Mesendoderm (in vitro differentiated cells): ENCODE data around the gene ERGIC1.

ENCODE experiments used
- DNase-seq: peaks from one replicate; pipeline ENCODE4 v3.0.0; 2013
- H2AK5ac ChIP-seq: 2 replicates; pipeline ENCODE4 v1.6.1; 2013; ENCODE audit warnings: low read length, inconsistent platforms
- H2BK120ac ChIP-seq: 2 replicates; pipeline ENCODE4 v1.6.1; 2013; ENCODE audit warnings: low read depth, mild to moderate bottlenecking, low read length, moderate library complexity, mixed read lengths
- H2BK15ac ChIP-seq: replicated peaks from 2 replicates; pipeline ENCODE4 v1.6.1; 2013; ENCODE audit warnings: low read depth, mild to moderate bottlenecking, moderate library complexity
- H2BK5ac ChIP-seq: 2 replicates; pipeline ENCODE4 v1.6.1; 2013; ENCODE audit warnings: low read length, inconsistent platforms
- H3K18ac ChIP-seq: 2 replicates; pipeline ENCODE4 v1.6.1; 2013; ENCODE audit warnings: mild to moderate bottlenecking, low read length, mixed read lengths
- H3K23ac ChIP-seq: one replicate; pipeline ENCODE4 v1.6.1; 2013; ENCODE audit warnings: low read length
- H3K27ac ChIP-seq: 2 replicates; pipeline ENCODE4 v1.5.1; 2013; ENCODE audit warnings: low read depth, mild to moderate bottlenecking, inconsistent platforms, low read length, moderate library complexity
- H3K27me3 ChIP-seq: 2 replicates; pipeline ENCODE4 v1.6.1; 2013; ENCODE audit warnings: low read length, control low read depth, mild to moderate bottlenecking, inconsistent platforms; ENCODE audit not compliant: insufficient read depth, poor library complexity
- H3K36me3 ChIP-seq: 2 replicates; pipeline ENCODE4 v1.6.1; 2013; ENCODE audit warnings: low read length, inconsistent platforms; ENCODE audit not compliant: control insufficient read depth, insufficient read depth
- H3K4ac ChIP-seq: one replicate; pipeline ENCODE4 v1.6.1; 2013; ENCODE audit warnings: low read depth, mild to moderate bottlenecking, low read length, moderate library complexity
- H3K4me1 ChIP-seq: 2 replicates; pipeline ENCODE4 v1.6.1; 2013; ENCODE audit warnings: low read depth, low read length, inconsistent platforms; ENCODE audit not compliant: control insufficient read depth
- H3K4me2 ChIP-seq: 2 replicates; pipeline ENCODE4 v1.6.1; 2013; ENCODE audit warnings: low read length
- H3K4me3 ChIP-seq: 2 replicates; pipeline ENCODE4 v1.5.1; 2013; ENCODE audit warnings: mild to moderate bottlenecking, low read length
- H3K56ac ChIP-seq: one replicate; pipeline ENCODE4 v1.6.1; 2013; ENCODE audit warnings: low read length
- H3K79me1 ChIP-seq: 2 replicates; pipeline ENCODE4 v1.6.1; 2013; ENCODE audit warnings: low read length, inconsistent platforms
- H3K79me2 ChIP-seq: 2 replicates; pipeline ENCODE4 v1.6.1; 2013; ENCODE audit warnings: mild to moderate bottlenecking, low read length; ENCODE audit not compliant: control insufficient read depth, insufficient read depth
- H3K9ac ChIP-seq: 2 replicates; pipeline ENCODE4 v1.6.1; 2013; ENCODE audit warnings: low read length, inconsistent platforms
- H4K5ac ChIP-seq: one replicate; pipeline ENCODE4 v1.6.1; 2013; ENCODE audit warnings: low read length
- H4K8ac ChIP-seq: one replicate; pipeline ENCODE4 v1.6.1; 2013; ENCODE audit warnings: low read depth, mild to moderate bottlenecking, control low read depth, low read length, moderate library complexity
- WGBS: extraction: QIAGEN DNeasy Blood & Tissue Kit; methylation state at CpG from one replicate; pipeline ENCODE4 v1.1.7; 2013; ENCODE audit warnings: low lambda C conversion rate, missing lambda C conversion rate; ENCODE audit not compliant: insufficient coverage; ENCODE audit errors: extremely low coverage; 5-methylcytosine and 5-hydroxymethylcytosine counted together

Gene ERGIC1

GRCh38 chr5:172854451-172854871 is 20.4 kb downstream of the ERGIC1 start:
- no peak overlapping the region for H3K27ac ChIP-seq
- no peak overlapping the region for H2BK120ac ChIP-seq
- DNase-seq, result no peak
- peaks cover 32% of the 10 kb centered on the region for H3K79me2 ChIP-seq
- H3K4me2 ChIP-seq, result no peak overlapping the region
- no peak overlapping the region for H3K9ac ChIP-seq
- no peaks in the 10 kb centered on the region for H3K36me3 ChIP-seq
- no peak overlapping the region for H2BK5ac ChIP-seq
- no peak overlapping the region for H2BK15ac ChIP-seq
- H3K4me3 ChIP-seq, result no peak overlapping the region
- peak overlapping the region; percentile 52 for H3K56ac ChIP-seq
- no peak overlapping the region for H3K18ac ChIP-seq
- peaks cover 45% of the 10 kb centered on the region for H3K79me1 ChIP-seq
- no peak overlapping the region for H3K4ac ChIP-seq
- no peaks in the 10 kb centered on the region for H3K27me3 ChIP-seq
- no peak overlapping the region for H3K23ac ChIP-seq
- no peaks in the 10 kb centered on the region for H3K4me1 ChIP-seq
- no peak overlapping the region for H4K8ac ChIP-seq
- no CpG with 5 or more reads among the region's 12 CpGs for WGBS
- H4K5ac ChIP-seq, result no peak overlapping the region
- no peak overlapping the region for H2AK5ac ChIP-seq

DNA sequence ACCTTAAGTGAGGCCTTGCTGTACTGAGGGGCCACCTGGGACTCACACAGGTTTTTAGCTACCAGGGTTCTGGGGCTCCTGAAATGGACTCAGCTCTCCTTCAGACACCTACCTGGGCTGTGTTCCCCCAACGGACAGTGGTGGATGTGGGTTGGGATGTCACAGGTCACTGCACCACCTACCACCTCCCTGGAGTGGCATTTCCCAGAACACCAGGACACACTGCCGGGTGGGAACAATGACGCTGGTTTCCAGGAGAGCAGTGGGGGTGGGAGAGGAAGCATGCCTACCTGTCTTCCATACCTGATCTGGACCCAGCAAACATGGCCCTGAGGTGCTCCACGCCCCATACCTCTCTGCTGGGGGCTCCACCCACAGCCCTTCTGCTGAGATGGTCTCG is 20.9 kb downstream of the ERGIC1 start:
- no peak overlapping the region for H3K4ac ChIP-seq
- H3K9ac ChIP-seq, result no peak overlapping the region
- no peaks in the 10 kb centered on the region for H3K36me3 ChIP-seq
- H3K79me2 ChIP-seq, result peaks cover 28% of the 10 kb centered on the region
- no peaks in the 10 kb centered on the region for H3K27me3 ChIP-seq
- no peak overlapping the region for H4K5ac ChIP-seq
- no peak overlapping the region for H3K4me2 ChIP-seq
- H3K27ac ChIP-seq, result no peak overlapping the region
- H4K8ac ChIP-seq, result no peak overlapping the region
- no peak overlapping the region for H2BK5ac ChIP-seq
- H3K79me1 ChIP-seq, result peaks cover 40% of the 10 kb centered on the region
- no peaks in the 10 kb centered on the region for H3K4me1 ChIP-seq
- no peak overlapping the region for H2AK5ac ChIP-seq
- no peak overlapping the region for H2BK120ac ChIP-seq
- no peak overlapping the region for H3K18ac ChIP-seq
- no peak overlapping the region for H3K23ac ChIP-seq
- no peak overlapping the region for H3K4me3 ChIP-seq
- DNase-seq, result no peak
- no peak overlapping the region for H3K56ac ChIP-seq
- H2BK15ac ChIP-seq, result no peak overlapping the region
- WGBS, result no CpG with 5 or more reads among the region's 5 CpGs

DNA sequence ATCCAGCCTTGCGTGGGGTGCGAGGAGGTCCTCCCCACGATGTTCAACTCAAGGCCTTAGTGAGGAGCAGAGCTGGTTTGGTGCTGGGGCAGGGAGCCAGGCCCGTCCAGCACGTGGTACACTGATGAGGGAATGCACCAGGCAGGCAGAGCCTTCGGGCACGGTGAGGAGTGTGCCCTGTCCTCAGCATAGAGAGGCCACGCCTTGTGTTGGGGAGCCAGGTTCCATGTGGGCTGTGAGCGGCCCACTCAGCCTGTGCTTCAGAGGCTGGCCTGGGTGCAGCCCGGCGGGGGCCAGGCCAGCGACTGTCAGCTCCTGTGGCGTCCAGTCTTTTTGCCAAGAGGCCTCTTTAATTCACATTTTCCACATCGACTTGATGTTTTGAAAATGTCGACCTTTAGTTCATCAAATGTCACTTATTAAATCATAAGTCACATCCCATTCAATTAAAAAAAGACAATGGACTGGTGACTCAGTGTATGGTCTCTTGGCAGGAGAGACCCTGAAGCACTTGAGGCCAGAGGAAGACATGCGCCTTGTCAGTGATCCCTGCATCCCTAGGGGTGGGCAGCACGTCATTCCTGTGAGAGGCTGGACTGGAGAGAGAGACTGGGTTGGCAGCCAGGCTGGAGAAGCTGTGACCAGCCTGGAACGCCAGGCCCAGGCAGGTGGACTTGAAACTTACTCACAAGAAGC is 21.7 kb downstream of the ERGIC1 start:
- no peak overlapping the region for H3K4me3 ChIP-seq
- H3K56ac ChIP-seq, result no peak overlapping the region
- no peaks in the 10 kb centered on the region for H3K27me3 ChIP-seq
- H3K4ac ChIP-seq, result no peak overlapping the region
- no peak overlapping the region for H2AK5ac ChIP-seq
- H3K79me2 ChIP-seq, result peaks cover 23% of the 10 kb centered on the region
- H3K4me1 ChIP-seq, result no peaks in the 10 kb centered on the region
- no peak overlapping the region for H3K18ac ChIP-seq
- no peak overlapping the region for H4K8ac ChIP-seq
- no peak overlapping the region for H2BK120ac ChIP-seq
- no peaks in the 10 kb centered on the region for H3K36me3 ChIP-seq
- H3K23ac ChIP-seq, result no peak overlapping the region
- no CpG with 5 or more reads among the region's 18 CpGs for WGBS
- H4K5ac ChIP-seq, result no peak overlapping the region
- H3K79me1 ChIP-seq, result peaks cover 39% of the 10 kb centered on the region
- H3K4me2 ChIP-seq, result no peak overlapping the region
- H3K9ac ChIP-seq, result no peak overlapping the region
- no peak overlapping the region for H3K27ac ChIP-seq
- H2BK15ac ChIP-seq, result no peak overlapping the region
- DNase-seq, result no peak
- no peak overlapping the region for H2BK5ac ChIP-seq

- no peak overlapping the region for H2BK5ac ChIP-seq
- no peak overlapping the region for H3K23ac ChIP-seq
- H3K9ac ChIP-seq, result no peak overlapping the region
- H3K36me3 ChIP-seq, result no peaks in the 10 kb centered on the region
- no peak overlapping the region for H3K4me3 ChIP-seq
- H3K4me2 ChIP-seq, result no peak overlapping the region
- no peak overlapping the region for H2AK5ac ChIP-seq
- H3K27me3 ChIP-seq, result no peaks in the 10 kb centered on the region
- WGBS, result no CpG with 5 or more reads among the region's 4 CpGs
- peaks cover 41% of the 10 kb centered on the region for H3K79me1 ChIP-seq
- no peak overlapping the region for H3K56ac ChIP-seq
- no peak overlapping the region for H4K8ac ChIP-seq
- H3K27ac ChIP-seq, result no peak overlapping the region
- no peaks in the 10 kb centered on the region for H3K4me1 ChIP-seq
- no peak overlapping the region for H3K18ac ChIP-seq
- H2BK120ac ChIP-seq, result no peak overlapping the region
- no peak overlapping the region for H3K4ac ChIP-seq
- H4K5ac ChIP-seq, result no peak overlapping the region
- peaks cover 23% of the 10 kb centered on the region for H3K79me2 ChIP-seq
- DNase-seq, result no peak
- H2BK15ac ChIP-seq, result no peak overlapping the region
Measured at GRCh38 chr5:172856336-172856735, 22.3 kb downstream of the ERGIC1 start.

DNA sequence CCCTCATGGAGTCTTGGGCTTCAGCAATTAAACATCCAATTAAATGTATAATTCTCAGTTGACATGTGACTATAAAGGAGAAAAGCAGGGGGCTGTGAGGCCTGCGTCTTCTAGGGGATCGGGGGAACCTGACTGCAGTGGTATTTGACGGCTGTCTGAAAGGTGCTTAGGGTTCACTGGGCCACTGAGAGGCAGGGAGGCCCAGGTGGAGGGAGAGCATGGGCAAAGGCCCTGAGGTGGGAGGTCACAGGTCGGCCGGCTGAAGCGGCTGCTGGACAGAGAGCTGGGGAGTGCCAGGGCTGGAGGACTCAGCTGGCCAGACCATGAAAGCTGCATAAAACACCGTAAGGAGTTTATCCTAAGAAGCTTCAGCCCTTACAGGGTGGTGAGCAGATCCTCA is 23.9 kb downstream of the ERGIC1 start:
- Histone ChIP-seq H2AK5ac (no peak overlapping the region), H3K18ac (no peak overlapping the region), H3K4me3 (no peak overlapping the region), H3K56ac (no peak overlapping the region), H2BK15ac (no peak overlapping the region), H3K4ac (no peak overlapping the region), H2BK5ac (no peak overlapping the region), H3K36me3 (no peaks in the 10 kb centered on the region), H4K5ac (no peak overlapping the region), H3K4me2 (no peak overlapping the region), H3K27ac (no peak overlapping the region), H3K79me1 (peaks cover 37% of the 10 kb centered on the region), H3K27me3 (no peaks in the 10 kb centered on the region), H4K8ac (no peak overlapping the region), H2BK120ac (no peak overlapping the region), H3K23ac (no peak overlapping the region), H3K79me2 (peaks cover 18% of the 10 kb centered on the region), H3K9ac (no peak overlapping the region), H3K4me1 (no peaks in the 10 kb centered on the region)
- DNase-seq, result no peak
- WGBS, result no CpG with 5 or more reads among the region's 7 CpGs

GRCh38 chr5:172858511-172858989 is 24.5 kb downstream of the ERGIC1 start:
- H3K36me3 ChIP-seq, result no peaks in the 10 kb centered on the region
- no peaks in the 10 kb centered on the region for H3K27me3 ChIP-seq
- H2BK5ac ChIP-seq, result no peak overlapping the region
- no peak overlapping the region for H3K56ac ChIP-seq
- H2BK15ac ChIP-seq, result no peak overlapping the region
- no peak overlapping the region for H3K4me3 ChIP-seq
- WGBS, result no CpG with 5 or more reads among the region's 12 CpGs
- peaks cover 16% of the 10 kb centered on the region for H3K79me2 ChIP-seq
- no peak overlapping the region for H3K18ac ChIP-seq
- H4K8ac ChIP-seq, result no peak overlapping the region
- H3K27ac ChIP-seq, result no peak overlapping the region
- no peak overlapping the region for H3K9ac ChIP-seq
- H4K5ac ChIP-seq, result no peak overlapping the region
- H3K23ac ChIP-seq, result no peak overlapping the region
- H3K4ac ChIP-seq, result no peak overlapping the region
- no peak overlapping the region for H2AK5ac ChIP-seq
- no peaks in the 10 kb centered on the region for H3K4me1 ChIP-seq
- H3K4me2 ChIP-seq, result no peak overlapping the region
- DNase-seq, result no peak
- peaks cover 32% of the 10 kb centered on the region for H3K79me1 ChIP-seq
- H2BK120ac ChIP-seq, result no peak overlapping the region
